Left colon (tissue), 2 donors: ENCODE results near the gene HOXA11. TPM values are rescaled to one million over a fixed set of nuclear protein-coding genes. Genes with fewer than 3 reads are reported as not detected.

Experiments
- ATAC-seq: fragments of 200-7000 bp; cut with Tn5 transposase; one replicate; pipeline ENCODE4 v1.9.1; 2020; ENCODE audit warnings: mild to moderate bottlenecking, moderate library complexity
- DNase-seq, 2 donors: peaks; one replicate each; pipeline ENCODE4 v3.0.0-alpha.2; 2020
- intact Hi-C, 2 donors: fragments of 100-400 bp; cut with DNase I in 1 of 2; cut with micrococcal nuclease in 1 of 2; formaldehyde crosslinking; loops; one replicate each; pipeline versions ENCODE4 v1.11.2 to v1.14.0; 2022; cut with DNase I, micrococcal nuclease
- total RNA-seq, 2 donors: library from RNA; stranded (reverse); fragmentation: NEBNext Ultra II Directional; extraction: Animal tissue kit (Norgen Biotek cat#: 25700); gene quantifications; one replicate each; pipeline ENCODE4 v1.2.1, GENCODE V29; 2021
- donor health status: DM: no; HTN: no; CAD: no.
- donor health status: DM: yes; HTN: yes; CAD: no.

Gene HOXA11
- total RNA-seq, 2 donors from 2014 or later: 3.1 to 6.1 TPM

GRCh38 chr7:27174874-27175625 is 10.0 kb downstream of the HOXA11 start:
- ATAC-seq (peak; percentile 60), DNase-seq (peak; percentile 80 to 91)
- intact Hi-C loops: loop anchor here in 1 of 2 donors (10.0 kb wide), 1 partner anchor 1320 kb away; no protein-coding TSS in a partner anchor

GRCh38 chr7:27173956-27174873 is 10.8 kb downstream of the HOXA11 start, which contains the start of gene HOXA10:
Gene HOXA10 (minus strand): TSS chr7:27174320. CDS start chr7:27174306, 14 bp downstream.
- peak; percentile 74 to 80 for DNase-seq
- intact Hi-C loops: loop anchor here in 1 of 2 donors (10.0 kb wide), 1 partner anchor 1319 kb away; no protein-coding TSS in a partner anchor
- peak; percentile 22 for ATAC-seq

GRCh38 chr7:27173511-27173955 is 11.5 kb downstream of the HOXA11 start:
- ATAC-seq: peak; percentile 11
- peak; percentile 37 to 59 for DNase-seq
- intact Hi-C loops: loop anchor here in 1 of 2 donors (10.0 kb wide), 1 partner anchor 1319 kb away; no protein-coding TSS in a partner anchor

GRCh38 chr7:27172823-27173510 is 12.1 kb downstream of the HOXA11 start:
- intact Hi-C loops: loop anchor here in 1 of 2 donors (10.0 kb wide), 1 partner anchor 1318 kb away; no protein-coding TSS in a partner anchor
- peak; percentile 85 to 88 for DNase-seq
- ATAC-seq: peak; percentile 22

GRCh38 chr7:27172315-27172774 is 12.7 kb downstream of the HOXA11 start:
- intact Hi-C loops: loop anchor here in 1 of 2 donors (10.0 kb wide), 1 partner anchor 1318 kb away; no protein-coding TSS in a partner anchor
- peak; percentile 33 to 37 for DNase-seq

GRCh38 chr7:27171637-27172314 is 13.3 kb downstream of the HOXA11 start:
- intact Hi-C loops: loop anchor here in 1 of 2 donors (10.0 kb wide), 1 partner anchor 1317 kb away; no protein-coding TSS in a partner anchor
- peak; percentile 30 to 53 for DNase-seq
- no peak for ATAC-seq

More at GRCh38 chr7:27172315-27172774, 12.7 kb downstream of the HOXA11 start:
- no peak for ATAC-seq

- peak; percentile 46 to 57 for DNase-seq
- intact Hi-C loops: loop anchor here in 1 of 2 donors (10.0 kb wide), 1 partner anchor 1316 kb away; no protein-coding TSS in a partner anchor
- no peak for ATAC-seq
Measured at GRCh38 chr7:27171325-27171636, 13.8 kb downstream of the HOXA11 start.

- DNase-seq: no peak
- intact Hi-C loops: loop anchor here in 1 of 2 donors (10.0 kb wide), 1 partner anchor 1316 kb away; no protein-coding TSS in a partner anchor
- ATAC-seq: no peak
Measured at GRCh38 chr7:27170426-27171324, 14.4 kb downstream of the HOXA11 start.

GRCh38 chr7:27169658-27170425 is 15.2 kb downstream of the HOXA11 start:
- peak; percentile 51 for DNase-seq
- intact Hi-C loops: loop anchor here in 1 of 2 donors (10.0 kb wide), 1 partner anchor 1315 kb away; no protein-coding TSS in a partner anchor
- ATAC-seq: peak; percentile 1

GRCh38 chr7:27168265-27168947 is 16.6 kb downstream of the HOXA11 start:
- ATAC-seq: peak; percentile 22
- DNase-seq: peak; percentile 72 to 80
- intact Hi-C loops: no loop called here

- intact Hi-C loops: no loop called here
- DNase-seq: no peak
Measured at GRCh38 chr7:27167916-27168264, 17.1 kb downstream of the HOXA11 start.

GRCh38 chr7:27166531-27167505 is 18.2 kb downstream of the HOXA11 start:
- intact Hi-C loops: no loop called here
- ATAC-seq (no peak), DNase-seq (peak in 1 of 2 donors; percentile 49)

More at GRCh38 chr7:27167916-27168264, 17.1 kb downstream of the HOXA11 start:
- ATAC-seq: no peak

GRCh38 chr7:27165996-27166530 is 19.0 kb downstream of the HOXA11 start:
- DNase-seq: peak; percentile 69 to 78
- peak; percentile 16 for ATAC-seq
- intact Hi-C loops: no loop called here
